MV-4-11 (cell line): ENCODE results near the gene MGAT5.

ENCODE experiments used
- DNase-seq: peaks from one replicate; lab custom pipeline; 2025; lab: John Stamatoyannopoulos, UW

The MGAT5 gene

DNA sequence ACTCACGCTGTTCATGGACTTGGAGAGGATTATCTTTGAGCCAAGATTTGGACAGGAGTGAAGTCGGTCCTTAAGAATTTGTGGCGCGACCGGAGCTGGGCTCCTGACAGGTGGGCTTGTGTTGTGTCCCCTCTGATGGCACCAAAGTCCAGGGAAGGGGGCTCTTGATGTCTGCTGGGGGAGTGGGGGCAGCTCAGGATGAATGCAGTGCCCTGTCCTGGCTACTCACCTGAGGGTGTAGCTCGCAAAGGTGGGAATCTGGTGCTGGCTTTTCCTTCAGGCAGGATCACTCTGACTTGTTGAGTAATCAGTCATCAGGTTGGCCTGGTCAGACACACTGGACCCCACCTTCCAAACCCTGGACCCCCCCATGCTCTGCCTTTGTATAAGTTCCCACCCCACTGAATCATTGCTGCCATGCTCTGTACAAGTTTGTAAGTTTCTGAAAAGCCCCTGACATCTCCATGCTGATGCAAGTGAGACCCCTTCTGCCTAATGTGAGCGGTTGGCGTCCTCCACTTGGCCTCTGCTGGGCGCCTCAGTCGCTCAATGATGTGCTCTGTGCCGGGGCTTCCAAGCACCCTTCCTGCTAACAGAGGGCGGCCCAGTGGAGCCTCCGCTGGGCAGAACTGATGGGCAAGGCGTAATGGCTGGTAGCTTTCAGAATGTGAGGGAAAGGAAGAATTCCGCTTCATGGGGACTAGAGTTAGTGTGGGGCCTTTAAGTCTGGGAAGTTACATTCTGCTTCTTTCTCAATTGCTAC, 196.1 kb downstream of the MGAT5 start:
- no peak for DNase-seq

GRCh38 chr2:134451347-134451630, 197.4 kb downstream of the MGAT5 start:
- DNase-seq = no peak

DNA sequence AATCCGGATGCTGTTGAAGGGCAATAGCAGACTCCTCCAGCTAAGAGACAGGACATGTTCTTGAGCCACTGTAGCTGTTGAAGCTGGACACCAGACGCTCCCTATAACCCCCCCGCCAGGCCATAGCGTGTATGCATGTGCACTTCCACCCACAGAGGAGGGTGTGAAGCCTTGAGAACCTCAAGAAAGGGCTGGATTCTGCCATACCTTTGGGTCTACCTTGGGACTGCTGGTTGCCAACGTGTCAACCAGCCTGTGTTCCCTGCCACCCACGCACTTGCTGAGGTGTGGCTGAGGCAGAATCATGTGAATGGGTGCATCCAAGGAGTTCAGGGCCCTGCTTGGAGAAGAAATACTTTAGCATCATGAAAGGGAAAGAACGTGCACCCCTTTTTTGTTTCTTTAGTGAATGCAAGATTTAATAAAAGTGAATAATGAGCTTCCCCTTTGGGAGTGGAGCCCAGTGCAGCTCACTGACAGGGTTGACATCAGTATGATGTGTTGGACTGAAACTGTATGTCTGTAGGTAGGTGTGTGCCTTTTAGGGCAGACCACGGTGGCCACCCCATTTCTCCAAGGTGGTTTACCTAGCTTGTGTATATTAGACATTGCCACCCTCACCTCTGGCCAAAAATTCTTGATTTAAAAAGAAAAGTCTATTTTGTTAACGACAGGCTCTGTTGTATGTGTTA, 198.3 kb downstream of the MGAT5 start:
- no peak for DNase-seq

GRCh38 chr2:134453476-134453875, 199.6 kb downstream of the MGAT5 start:
- DNase-seq = no peak

GRCh38 chr2:134453973-134454372, 200.1 kb downstream of the MGAT5 start:
- DNase-seq = no peak

GRCh38 chr2:134454426-134454825, 200.6 kb downstream of the MGAT5 start:
- DNase-seq = no peak

DNA sequence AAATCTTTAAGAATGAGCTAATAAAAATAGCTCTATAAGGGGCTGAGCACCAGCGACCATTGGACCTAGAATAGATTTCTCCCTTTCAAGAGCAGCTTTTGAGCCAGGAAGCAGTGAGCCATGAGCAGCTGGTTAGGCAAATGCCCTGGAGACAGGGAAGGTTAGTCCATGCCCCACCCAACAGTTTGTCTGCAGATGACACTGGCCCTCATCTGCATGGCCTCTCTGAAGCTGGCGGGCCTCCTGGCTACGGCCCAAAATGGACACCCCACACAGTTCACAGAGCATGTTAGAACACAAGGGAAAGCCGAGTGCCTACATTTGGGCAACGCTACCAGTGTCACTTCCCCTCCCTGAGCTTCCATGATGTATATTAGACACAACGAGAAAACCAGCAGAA, 201.1 kb downstream of the MGAT5 start:
- DNase-seq = no peak

DNA sequence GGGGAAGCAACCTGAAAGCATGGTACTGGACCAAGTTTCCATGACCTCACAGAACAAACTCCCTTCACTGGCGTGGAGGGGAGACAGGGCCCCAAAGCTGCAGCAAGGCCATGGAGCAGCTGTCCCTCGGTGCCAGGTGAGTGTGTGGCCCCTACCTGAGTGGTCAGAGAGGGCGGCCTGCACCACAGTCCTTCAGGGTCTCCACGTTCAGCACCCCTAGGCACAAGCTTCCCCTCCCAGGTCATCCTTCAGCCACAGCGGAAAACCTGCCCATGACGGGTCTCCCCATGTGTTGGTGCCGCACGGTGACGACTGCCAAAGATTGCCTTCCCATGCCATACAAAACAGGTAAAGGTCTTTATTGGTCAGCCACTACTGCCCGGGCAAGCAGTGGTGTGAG, 201.6 kb downstream of the MGAT5 start:
- DNase-seq = no peak

GRCh38 chr2:134457353-134457752, 203.5 kb downstream of the MGAT5 start:
- no peak for DNase-seq

DNA sequence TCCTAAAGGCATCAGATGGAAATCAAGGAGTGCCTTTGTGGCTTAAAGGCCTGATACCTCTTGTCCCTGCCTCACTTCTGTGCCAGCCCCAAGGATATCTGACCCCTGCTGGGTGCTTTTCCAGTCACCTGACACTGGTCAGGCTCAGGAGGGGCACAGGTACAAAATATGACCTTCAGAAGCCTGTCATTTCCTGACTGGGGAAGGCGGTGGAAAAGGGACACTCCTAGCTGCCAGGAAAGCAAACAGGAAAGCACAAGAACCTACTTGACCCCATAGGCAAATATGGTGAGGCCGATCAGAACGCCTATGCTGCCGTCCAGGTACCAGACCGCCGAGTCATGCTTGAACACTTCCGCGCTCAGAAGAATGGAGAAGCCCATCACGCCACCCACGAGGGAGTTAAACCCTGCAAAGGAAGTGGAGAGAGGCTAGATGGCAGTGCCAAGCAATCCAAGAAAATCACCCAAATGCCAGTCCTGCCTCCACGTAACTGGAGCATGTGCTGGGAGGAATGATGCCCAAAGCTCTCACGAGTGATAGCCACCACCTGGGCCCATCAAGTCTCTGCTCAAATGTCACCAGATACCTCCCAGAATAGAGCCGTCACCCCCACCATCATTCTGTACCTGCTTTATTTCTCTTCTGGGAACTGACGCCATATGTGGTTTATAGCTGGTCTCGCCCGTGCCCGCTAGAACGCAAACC, 204.0 kb downstream of the MGAT5 start:
- no peak for DNase-seq

DNA sequence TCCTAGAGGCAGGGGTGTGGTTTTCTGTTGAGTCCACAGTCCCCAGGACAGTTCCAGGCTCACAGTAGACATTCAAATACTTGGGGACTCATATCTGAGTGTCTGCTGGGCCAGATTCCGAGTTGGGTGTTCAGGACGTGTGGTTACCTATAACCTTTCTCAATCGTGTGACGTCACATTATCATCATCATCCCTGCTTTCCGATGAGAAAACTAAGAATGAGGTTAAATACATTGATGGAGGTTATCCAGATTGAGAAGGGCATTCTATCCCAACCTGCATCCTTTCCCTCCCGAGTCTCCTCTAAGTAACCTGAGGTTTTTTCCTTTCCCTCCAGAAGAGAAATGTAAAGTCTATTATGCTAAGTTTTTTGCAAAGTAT, 204.6 kb downstream of the MGAT5 start:
- DNase-seq = no peak

DNA sequence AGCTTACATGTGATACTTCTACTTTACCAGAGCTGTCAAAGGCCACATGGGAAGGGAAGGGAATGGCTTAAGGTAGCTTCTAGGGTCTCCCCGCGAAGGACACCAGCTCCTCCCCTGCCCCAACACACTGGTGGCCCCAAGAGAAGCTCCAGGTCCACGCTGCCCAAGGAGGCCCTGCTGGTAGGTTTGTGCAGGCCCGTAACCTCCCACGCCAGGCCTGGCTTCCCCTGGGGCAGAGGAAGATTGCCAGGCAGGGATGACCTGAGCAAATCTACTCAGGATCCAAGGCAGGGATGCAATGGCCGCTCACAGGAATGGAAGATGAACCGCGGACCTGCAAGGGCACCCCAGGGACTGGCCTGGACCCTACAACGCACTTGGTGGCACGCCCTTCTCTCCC, 205.1 kb downstream of the MGAT5 start:
- DNase-seq = no peak

- DNase-seq = no peak
Measured at GRCh38 chr2:134459706-134460406, 206.0 kb downstream of the MGAT5 start.

DNA sequence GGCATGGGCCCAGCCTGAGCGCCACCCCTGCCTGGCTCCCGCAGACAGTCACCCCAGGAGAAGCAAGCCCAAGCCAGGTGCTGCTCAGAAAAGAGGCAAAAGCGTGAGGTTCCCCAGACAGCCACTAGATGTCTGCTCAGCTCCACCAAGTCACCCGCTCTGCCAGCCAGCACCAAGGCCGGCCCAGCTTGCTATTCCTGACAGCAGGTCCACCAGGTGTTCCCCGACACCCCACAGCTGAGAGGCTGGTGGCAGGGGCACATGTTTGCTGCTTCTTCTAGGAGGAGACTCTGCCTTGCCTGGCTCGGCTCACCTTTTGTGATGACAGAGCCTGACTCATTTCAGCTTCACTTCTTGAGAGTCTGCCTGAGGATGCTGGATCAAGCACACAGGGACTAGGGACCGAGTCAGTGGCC, 206.7 kb downstream of the MGAT5 start:
- peak; percentile 7 for DNase-seq

GRCh38 chr2:134461511-134461910, 207.6 kb downstream of the MGAT5 start:
- DNase-seq = peak; percentile 4

DNA sequence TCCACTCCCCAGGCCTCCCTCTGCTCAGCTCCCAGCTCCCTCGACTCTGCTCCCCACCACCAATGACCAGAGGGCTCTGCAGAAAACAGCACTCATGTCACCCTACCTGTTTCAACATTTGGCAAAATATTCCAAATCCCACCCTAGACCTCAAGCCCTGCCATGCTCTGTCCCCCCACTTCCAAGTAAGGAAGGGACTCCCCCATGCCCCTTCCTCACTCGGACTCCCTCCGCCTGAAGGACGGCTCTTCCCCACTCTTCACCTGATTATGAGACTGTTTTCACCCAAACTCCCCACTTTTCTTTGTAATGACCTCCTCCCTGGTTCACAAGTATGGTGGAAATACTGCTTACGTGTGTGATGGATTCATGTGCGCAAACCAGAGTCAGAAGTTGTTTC, 208.4 kb downstream of the MGAT5 start:
- DNase-seq = no peak

DNA sequence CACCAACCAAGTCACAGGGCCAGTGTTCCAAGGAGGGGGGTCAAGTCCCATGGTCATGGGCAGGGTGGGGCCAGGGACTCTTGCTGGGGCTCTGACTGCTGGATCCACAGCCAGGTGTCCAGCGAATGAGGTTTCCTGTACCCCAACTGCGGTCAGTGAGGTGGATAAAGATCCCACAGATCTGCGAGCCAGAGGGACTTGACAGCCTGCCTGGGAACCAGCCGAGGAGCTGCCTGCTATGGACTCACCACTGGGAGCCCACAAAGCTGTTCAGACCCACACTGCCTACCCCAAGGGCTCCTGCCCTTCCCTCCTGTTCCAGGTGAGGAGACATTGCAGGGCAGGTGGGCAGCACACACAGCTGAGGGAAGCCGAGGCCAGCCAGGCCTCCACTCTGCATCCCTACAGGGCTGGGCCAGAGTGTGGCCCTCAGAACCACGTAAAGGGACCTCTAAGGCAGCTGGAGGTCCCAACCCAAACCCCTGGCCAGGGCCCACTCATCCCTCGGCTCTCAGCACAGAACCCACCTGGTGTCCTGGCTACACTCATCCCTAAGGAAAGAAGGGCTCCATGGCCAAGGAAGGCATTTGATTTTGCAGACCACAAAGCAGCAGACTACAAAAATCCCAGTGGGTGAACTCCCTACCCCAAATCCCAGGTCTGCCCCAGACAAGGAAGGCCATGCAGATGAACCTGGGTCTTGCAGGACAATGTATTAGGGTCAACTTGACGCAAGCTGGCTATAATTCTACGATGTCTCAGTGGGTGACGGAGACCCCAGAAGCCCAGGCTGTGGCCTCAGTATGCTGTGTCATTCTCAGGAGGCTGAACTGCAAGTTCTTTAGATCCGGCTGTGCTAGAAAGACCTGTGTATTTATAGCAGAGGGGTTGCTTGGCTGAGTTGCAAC, 209.2 kb downstream of the MGAT5 start:
- no peak for DNase-seq

GRCh38 chr2:134463699-134464022, 209.8 kb downstream of the MGAT5 start:
- no peak for DNase-seq

DNA sequence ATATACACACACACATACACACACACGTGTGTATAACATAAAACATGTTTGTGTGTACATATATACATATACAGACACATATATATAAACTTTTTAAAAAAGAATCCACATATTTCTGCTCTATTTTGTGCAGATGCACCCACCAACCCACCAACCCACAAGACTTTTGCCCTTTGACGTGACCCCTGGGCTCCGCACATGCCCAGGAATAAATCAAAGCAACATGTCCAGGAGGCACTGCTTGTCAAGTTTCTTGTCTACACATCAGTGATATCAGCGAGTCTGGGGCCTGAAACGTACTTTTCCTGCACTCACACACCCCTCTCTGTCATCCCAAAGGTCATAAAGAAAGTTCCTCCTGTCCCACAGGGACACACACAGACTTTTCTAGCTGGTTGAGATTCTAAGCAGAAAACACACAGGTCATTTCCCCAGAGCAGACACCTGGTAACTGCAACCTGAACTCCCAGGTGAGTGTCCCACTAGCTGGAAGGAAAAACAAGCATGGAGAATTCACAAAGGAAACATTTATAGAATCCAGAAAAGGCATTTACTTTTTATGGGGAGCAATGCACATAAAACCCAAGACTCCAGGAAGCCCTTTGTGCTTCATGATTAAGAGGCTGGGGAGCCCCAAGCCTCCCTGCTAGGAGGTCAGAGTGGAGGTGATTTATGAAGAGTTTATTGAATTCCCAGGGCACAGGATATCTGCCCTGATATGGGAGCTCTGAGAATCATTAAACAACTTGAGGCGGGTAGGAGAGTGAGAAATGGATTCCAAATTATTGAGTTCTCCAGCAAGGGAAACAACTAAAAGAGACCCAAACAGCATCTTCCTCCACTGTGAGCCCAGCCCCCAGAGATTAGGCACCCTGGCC, 211.6 kb downstream of the MGAT5 start:
- DNase-seq = no peak

DNA sequence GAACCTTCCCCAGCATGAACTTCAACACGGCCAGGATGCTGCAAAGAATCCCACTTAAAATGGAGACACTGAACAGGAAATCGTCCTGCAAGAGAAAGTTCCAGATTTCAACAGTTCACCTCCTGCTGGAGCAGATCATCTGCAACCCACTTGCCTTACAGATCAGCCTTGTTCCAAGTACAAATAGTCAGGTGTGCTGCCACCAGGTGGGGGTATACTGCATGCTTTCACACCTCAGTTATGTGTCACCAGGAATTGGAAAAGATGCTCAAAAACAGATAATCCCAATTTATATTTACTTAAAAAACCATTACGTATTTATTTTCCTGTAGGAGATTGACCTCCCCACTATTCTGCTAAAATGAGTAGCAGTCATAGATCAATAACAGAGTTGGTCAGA, 212.3 kb downstream of the MGAT5 start:
- no peak for DNase-seq

DNA sequence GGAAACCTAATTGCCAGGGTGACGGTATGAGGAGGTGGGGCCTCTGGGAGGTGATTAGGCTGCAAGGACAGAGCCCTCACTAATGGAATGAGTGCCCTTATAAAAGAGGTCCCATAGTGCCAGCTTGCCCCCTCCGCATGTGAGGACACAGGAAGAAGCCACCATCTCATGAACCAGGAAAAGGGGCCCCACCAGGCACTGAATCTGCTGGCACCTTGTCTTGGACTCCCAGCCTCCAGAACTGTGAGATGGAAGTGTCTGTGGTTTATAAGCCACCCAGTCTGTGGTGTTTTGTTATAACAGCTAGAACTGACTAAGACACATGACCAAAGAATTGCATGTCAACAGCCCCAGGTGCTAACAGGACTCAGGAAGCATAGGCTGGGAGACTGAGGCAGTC, 214.3 kb downstream of the MGAT5 start:
- no peak for DNase-seq
